GM12878 (cell line): ENCODE measurements around the gene PLEKHO1. TPM values are rescaled to one million over a fixed set of nuclear protein-coding genes. Genes with fewer than 3 reads are reported as not detected.
A peak's percentile ranks its signal among the peaks of the same experiment; 100 is the strongest.

Source experiments
- ATAC-seq: fragments of 200-7000 bp; cut with Tn5 transposase; 3 replicates; pipeline ENCODE4 v1.9.1; 2020; ENCODE audit warnings: mild to moderate bottlenecking, moderate library complexity
- BruUV-seq: library from RNA; stranded (reverse); fragments of 400-500 nt; replicated peaks from 2 replicates; lab custom pipeline; 2021; lab: Mats Ljungman, UMichigan
- CTCF ChIA-PET: fragments of 300-600 bp; sonication (Branson Sonifier 250); formaldehyde crosslinking; extraction: SDS; loops from one replicate; lab custom pipeline; 2021; ENCODE audit warnings: inconsistent platforms; lab: Yijun Ruan, JAX
- POLR2A ChIA-PET: fragments of 350-600 bp; formaldehyde crosslinking; extraction: SDS; loops from one replicate; lab custom pipeline; 2021; ENCODE audit warnings: inconsistent platforms; lab: Charles Lee
- RAD21 ChIA-PET: fragments of 300-600 bp; sonication (Branson Sonifier 250); formaldehyde crosslinking; loops from one replicate; lab custom pipeline; 2023; ENCODE audit warnings: antibody characterized with exemption; ENCODE audit not compliant: unreplicated experiment; lab: Charles Lee
- SMC1A ChIA-PET: fragments of 300-600 bp; sonication (Branson Sonifier 250); formaldehyde crosslinking; loops from one replicate; lab custom pipeline; 2023; ENCODE audit not compliant: unreplicated experiment, uncharacterized antibody; lab: Charles Lee
- DNase-seq: peaks from one replicate; pipeline ENCODE4 v3.0.0-alpha.2; 2011; ENCODE audit warnings: low read depth, low spot score
- FAIRE-seq: peaks from 3 replicates; lab custom pipeline; 2011; peaks lifted over from hg19 to GRCh38; lab: Jason Lieb, UNC
- H2AFZ ChIP-seq: 2 replicates; pipeline ENCODE4 v1.6.0; 2011; ENCODE audit warnings: low read depth, low read length, control low read depth; ENCODE audit not compliant: control insufficient read depth
- H3K27ac ChIP-seq: 2 replicates; pipeline ENCODE4 v1.5.1; 2011; ENCODE audit warnings: control low read depth; ENCODE audit not compliant: control insufficient read depth, insufficient read depth
- H3K27me3 ChIP-seq, 2 experiments: replicated peaks in 1 of 2; 2 replicates each; pipeline versions ENCODE4 v1.6.0 to v1.6.1; 2011; ENCODE audit warnings: low read length in 1 of 2; ENCODE audit not compliant: control insufficient read depth in 2 of 2, insufficient read depth in 2 of 2
- H3K36me3 ChIP-seq, 2 experiments: 2 replicates each; pipeline ENCODE4 v1.5.1; 2011; ENCODE audit warnings: low read length in 1 of 2; ENCODE audit not compliant: control insufficient read depth in 2 of 2, insufficient read depth in 2 of 2
- H3K4me1 ChIP-seq: 2 replicates; pipeline ENCODE4 v1.6.1; 2011; ENCODE audit warnings: mild to moderate bottlenecking, low read length, moderate library complexity, mixed read lengths; ENCODE audit not compliant: control insufficient read depth, insufficient read depth
- H3K4me2 ChIP-seq: 2 replicates; pipeline ENCODE4 v1.6.0; 2011; ENCODE audit warnings: control low read depth; ENCODE audit not compliant: control insufficient read depth, insufficient read depth
- H3K4me3 ChIP-seq: fragments of 200-600 bp; sonication (generic); 2 replicates; pipeline ENCODE4 v1.5.1; 2016
- H3K79me2 ChIP-seq: 2 replicates; pipeline ENCODE4 v1.6.0; 2011; ENCODE audit warnings: low read length; ENCODE audit not compliant: control insufficient read depth, insufficient read depth
- H3K9ac ChIP-seq: 2 replicates; pipeline ENCODE4 v1.8.0; 2011; ENCODE audit warnings: low read length, control low read depth, mixed read lengths; ENCODE audit not compliant: control insufficient read depth, insufficient read depth
- H3K9me3 ChIP-seq: replicated peaks from 3 replicates; pipeline ENCODE4 v1.5.1; 2011; ENCODE audit warnings: mild to moderate bottlenecking, low read length; ENCODE audit not compliant: control insufficient read depth, insufficient read depth
- H4K20me1 ChIP-seq: 2 replicates; pipeline ENCODE4 v1.6.0; 2011; ENCODE audit not compliant: control insufficient read depth, insufficient read depth
- POLR2A ChIP-seq: IDR thresholded peaks from 2 replicates; pipeline ENCODE4 v1.6.1; 2011; ENCODE audit warnings: low read depth, mild to moderate bottlenecking, low read length
- POLR2AphosphoS2 ChIP-seq: IDR thresholded peaks from 2 replicates; pipeline ENCODE4 v1.6.1; 2011; ENCODE audit warnings: low read depth, mild to moderate bottlenecking, low read length, improper control_type of control experiment, moderate library complexity
- POLR2AphosphoS5 ChIP-seq: IDR thresholded peaks from 2 replicates; pipeline ENCODE4 v1.6.1; 2011; ENCODE audit warnings: mild to moderate bottlenecking, low read length, inconsistent platforms
- ZZZ3 ChIP-seq: IDR thresholded peaks from 2 replicates; pipeline ENCODE4 v1.6.1; 2011; ENCODE audit warnings: low read depth; ENCODE audit not compliant: control insufficient read depth, insufficient read length
- WGBS: methylation state at CpG from one replicate; pipeline ENCODE4 v1.1.6; 2016; ENCODE audit warnings: low lambda C conversion rate; ENCODE audit not compliant: insufficient replicate concordance, insufficient coverage; ENCODE audit errors: missing lambda C conversion rate; 5-methylcytosine and 5-hydroxymethylcytosine counted together
- in situ Hi-C: fragments of 300-500 bp; cut with MboI; formaldehyde crosslinking; loops from 9 replicates; pipeline ENCODE4 v1.14.3; 2018; ENCODE audit warnings: mixed read lengths
- intact Hi-C: fragments of 100-400 bp; cut with micrococcal nuclease; formaldehyde crosslinking; loops from one replicate; pipeline ENCODE4 v1.14.2; 2022; ENCODE audit not compliant: unreplicated experiment
- polyA plus RNA-seq, 11 experiments: library from polyadenylated mRNA; depleted of rRNA in 4 of 11; unstranded in 6 of 11; stranded (reverse) in 5 of 11; fragments of >200 nt; fragmentation: Nextera tagmentation in 4 of 11; fragmentation: Illumina TruSeq in 1 of 11; extraction: Ambion mirVana in 4 of 11; extraction: Trizol in 1 of 11; gene quantifications; 1 replicate in 1 of 11; 2 replicates in 10 of 11; pipeline versions ENCODE4 v1.2.1 to v1.2.3, GENCODE V29; 2011 to 2016; ENCODE audit warnings: inconsistent platforms in 2 of 11, missing spikeins in 2 of 11, low read depth in 1 of 11
- total RNA-seq, 4 experiments: library from RNA; depleted of rRNA in 3 of 4; stranded (reverse); fragments of >200 nt in 3 of 4; fragmentation: Illumina TruSeq in 1 of 4; extraction: Trizol in 1 of 4; gene quantifications; 2 replicates each; pipeline versions ENCODE4 v1.2.1 to v1.2.3, GENCODE V29; 2013 to 2021
- TF ChIP-seq, protein P1 (sequence below): fragments of 450-650 bp; IDR thresholded peaks from 2 replicates; pipeline ENCODE4 v1.6.1; 2018; ENCODE audit warnings: borderline replicate concordance, mild to moderate bottlenecking; ENCODE audit not compliant: partially characterized antibody

PLEKHO1 gene
- total and polyA plus RNA-seq, 10 of the 15 experiments (the other 5 are each of a cell fraction or from before 2014, with no cell fraction given), result 5.3 to 184 (median 88.8) TPM

DNA sequence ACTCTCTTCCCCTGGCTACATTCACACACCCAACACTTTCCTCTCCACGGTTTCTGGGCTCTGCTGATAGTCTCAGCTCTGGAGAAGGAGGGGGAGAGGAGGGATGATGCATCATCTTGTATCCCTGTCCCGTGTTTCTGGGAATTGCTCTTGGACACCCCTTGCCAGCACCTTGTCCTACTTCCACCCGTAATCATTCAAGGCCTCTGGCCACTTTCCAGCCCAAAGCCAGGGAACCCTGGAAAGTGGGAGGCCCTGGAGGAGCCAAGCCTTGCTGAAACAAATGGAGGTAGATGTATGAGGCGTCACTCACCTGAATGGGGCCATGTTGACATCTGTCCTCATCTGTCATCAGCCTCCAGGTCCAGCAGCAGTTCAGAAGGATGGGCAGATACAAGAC, 4.4 kb downstream of the PLEKHO1 start:
- H3K4me2 ChIP-seq, result peak overlapping the region; percentile 92
- TF ChIP-seq POLR2AphosphoS2 (peak; percentile 32; the same call in 1 of the 2 replicates), POLR2A (peak; percentile 43), POLR2AphosphoS5 (peak; percentile 67), ZZZ3 (no peak)
- peaks cover 15 to 40% of the 10 kb centered on the region in 2 experiments for H3K36me3 ChIP-seq
- FAIRE-seq (no peak), ATAC-seq (no peak), DNase-seq (no peak)
- BruUV-seq, result no TSS peak
- SMC1A ChIA-PET, result interaction anchor here (1.1 kb wide), 1 partner anchor 15 kb away, joined by 3 read pairs; no protein-coding TSS in a partner anchor
- peaks cover 28% of the 10 kb centered on the region for H3K4me1 ChIP-seq
- no peak overlapping the region for H2AFZ ChIP-seq
- POLR2A ChIA-PET, result interaction anchor here (0.5 to 0.6 kb wide), 2 partner anchors 23 to 74 kb away, joined by 3 read pairs; no protein-coding TSS in a partner anchor
- no peaks in the 10 kb centered on the region for H4K20me1 ChIP-seq
- RAD21 ChIA-PET, result interaction anchor here (6.1 kb wide), 1 partner anchor 8 kb away, joined by 65 read pairs; no protein-coding TSS in a partner anchor
- H3K9me3 ChIP-seq, result no peaks in the 10 kb centered on the region
- peak overlapping the region; percentile 41; the same call in 1 of the 2 replicates for H3K4me3 ChIP-seq
- intact Hi-C loops (no loop called here), in situ Hi-C loops (no loop called here)
- H3K79me2 ChIP-seq, result peaks cover 78% of the 10 kb centered on the region
- CTCF ChIA-PET, result interaction anchor here (6.1 to 19.2 kb wide), 2 partner anchors 10 to 79 kb away, joined by 78 to 577 read pairs; partner anchors contain the start of gene VPS45
- peak overlapping the region; percentile 21 for H3K9ac ChIP-seq
- 79% methylated on average over 4 of the region's 4 CpGs for WGBS
- no peaks in the 10 kb centered on the region for H3K27me3 ChIP-seq
- H3K27ac ChIP-seq, result peak overlapping the region; percentile 44

DNA sequence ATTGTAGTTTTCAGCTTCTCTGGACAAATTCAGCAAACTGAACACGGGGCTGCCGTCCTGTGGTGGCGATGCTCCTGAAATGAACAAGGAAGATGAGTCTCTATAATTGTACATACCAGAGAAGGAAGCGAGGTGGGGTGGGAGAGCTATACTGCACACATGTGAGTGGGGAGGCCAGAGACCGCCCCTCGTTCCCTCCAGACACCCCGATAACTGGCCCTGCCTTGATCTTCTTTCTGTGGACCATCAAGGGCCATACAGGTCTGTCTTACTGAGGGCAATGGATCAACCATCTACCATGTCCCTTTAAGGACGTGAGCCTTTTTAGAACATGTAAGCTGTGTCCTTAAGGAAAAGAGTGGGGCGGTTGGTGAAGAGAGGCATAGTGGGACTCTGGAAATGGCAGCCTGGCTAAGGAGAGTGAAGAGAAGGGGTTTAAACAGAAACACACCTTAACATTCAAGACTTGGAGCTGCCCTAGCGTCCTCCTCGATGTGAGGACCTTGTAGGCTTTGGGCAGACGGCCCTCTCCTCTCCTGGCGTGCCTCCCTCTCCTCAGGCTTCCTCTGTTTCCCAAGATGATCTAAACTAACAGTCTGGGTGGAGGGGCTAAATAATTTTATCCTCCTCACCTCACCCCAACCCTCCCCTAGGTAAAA, 5.8 kb downstream of the PLEKHO1 start:
- FAIRE-seq (no peak), ATAC-seq (no peak), DNase-seq (no peak)
- peaks cover 71% of the 10 kb centered on the region for H3K79me2 ChIP-seq
- no peak overlapping the region for H3K9ac ChIP-seq
- in situ Hi-C loops (no loop called here), intact Hi-C loops (no loop called here)
- peaks cover 15 to 40% of the 10 kb centered on the region in 2 experiments for H3K36me3 ChIP-seq
- RAD21 ChIA-PET, result interaction anchor here (1.2 to 15.1 kb wide), 3 partner anchors 10 to 80 kb away, joined by 5 to 287 read pairs (median 7); no protein-coding TSS in a partner anchor
- no peaks in the 10 kb centered on the region for H4K20me1 ChIP-seq
- no peaks in the 10 kb centered on the region for H3K9me3 ChIP-seq
- SMC1A ChIA-PET, result interaction anchor here (0.6 to 3.3 kb wide), 5 partner anchors 10 to 104 kb away, joined by 3 to 18 read pairs (median 3); no protein-coding TSS in a partner anchor
- CTCF ChIA-PET, result interaction anchor here (1.0 to 19.2 kb wide), 3 partner anchors 10 to 81 kb away, joined by 3 to 577 read pairs (median 13); partner anchors contain the start of gene VPS45
- peak overlapping the region; percentile 22 for H3K27ac ChIP-seq
- H3K4me1 ChIP-seq, result peaks cover 38% of the 10 kb centered on the region
- no peak overlapping the region for H3K4me3 ChIP-seq
- H3K27me3 ChIP-seq, result no peaks in the 10 kb centered on the region
- BruUV-seq, result no TSS peak
- peak overlapping the region; percentile 92; the same call in 1 of the 2 replicates for H3K4me2 ChIP-seq
- 0 out of 2 replicates have a peak, but pooled peaks have one; percentile 43 for TF ChIP-seq POLR2AphosphoS5
- TF ChIP-seq, protein P1, sequence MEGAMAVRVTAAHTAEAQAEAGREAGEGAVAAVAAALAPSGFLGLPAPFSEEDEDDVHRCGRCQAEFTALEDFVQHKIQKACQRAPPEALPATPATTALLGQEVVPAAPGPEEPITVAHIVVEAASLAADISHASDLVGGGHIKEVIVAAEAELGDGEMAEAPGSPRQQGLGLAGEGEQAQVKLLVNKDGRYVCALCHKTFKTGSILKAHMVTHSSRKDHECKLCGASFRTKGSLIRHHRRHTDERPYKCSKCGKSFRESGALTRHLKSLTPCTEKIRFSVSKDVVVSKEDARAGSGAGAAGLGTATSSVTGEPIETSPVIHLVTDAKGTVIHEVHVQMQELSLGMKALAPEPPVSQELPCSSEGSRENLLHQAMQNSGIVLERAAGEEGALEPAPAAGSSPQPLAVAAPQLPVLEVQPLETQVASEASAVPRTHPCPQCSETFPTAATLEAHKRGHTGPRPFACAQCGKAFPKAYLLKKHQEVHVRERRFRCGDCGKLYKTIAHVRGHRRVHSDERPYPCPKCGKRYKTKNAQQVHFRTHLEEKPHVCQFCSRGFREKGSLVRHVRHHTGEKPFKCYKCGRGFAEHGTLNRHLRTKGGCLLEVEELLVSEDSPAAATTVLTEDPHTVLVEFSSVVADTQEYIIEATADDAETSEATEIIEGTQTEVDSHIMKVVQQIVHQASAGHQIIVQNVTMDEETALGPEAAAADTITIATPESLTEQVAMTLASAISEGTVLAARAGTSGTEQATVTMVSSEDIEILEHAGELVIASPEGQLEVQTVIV, result no peak
- WGBS, result 88% methylated on average over 13 of the region's 13 CpGs
- POLR2A ChIA-PET, result interaction anchor here (0.9 to 1.3 kb wide), 3 partner anchors 8 to 12 kb away, joined by 3 read pairs; no protein-coding TSS in a partner anchor
- H2AFZ ChIP-seq, result no peak overlapping the region
